Peyer's patch (tissue), 4 donors: Measurements from ENCODE around the gene PDIA5.

Experiments
- CTCF ChIP-seq, 6 experiments: fragments of 450-650 bp in 4 of 6; fragments of 200-600 bp in 2 of 6; sonication (generic) in 1 of 6; IDR thresholded peaks; one replicate each; pipeline ENCODE4 v1.5.1; 2017 to 2019; ENCODE audit warnings: antibody characterized with exemption in 6 of 6, mild to moderate bottlenecking in 3 of 6, moderate library complexity in 1 of 6
- POLR2A ChIP-seq, 2 donors: fragments of 450-650 bp; IDR thresholded peaks; one replicate each; pipeline ENCODE4 v1.5.1; 2017; ENCODE audit warnings: antibody characterized with exemption in 2 of 2, mild to moderate bottlenecking in 2 of 2, moderate library complexity in 2 of 2

- TF ChIP-seq CTCF (IDR thresholded peaks at IDR 0.05) (no peak), POLR2A (IDR thresholded peaks at IDR 0.05) (no peak)
These were observed 87.5 kb downstream of the PDIA5 start for GRCh38 chr3:123154020-123154985.
